ENCODE data around the gene PSMB7.

PSMB7 gene

DNA sequence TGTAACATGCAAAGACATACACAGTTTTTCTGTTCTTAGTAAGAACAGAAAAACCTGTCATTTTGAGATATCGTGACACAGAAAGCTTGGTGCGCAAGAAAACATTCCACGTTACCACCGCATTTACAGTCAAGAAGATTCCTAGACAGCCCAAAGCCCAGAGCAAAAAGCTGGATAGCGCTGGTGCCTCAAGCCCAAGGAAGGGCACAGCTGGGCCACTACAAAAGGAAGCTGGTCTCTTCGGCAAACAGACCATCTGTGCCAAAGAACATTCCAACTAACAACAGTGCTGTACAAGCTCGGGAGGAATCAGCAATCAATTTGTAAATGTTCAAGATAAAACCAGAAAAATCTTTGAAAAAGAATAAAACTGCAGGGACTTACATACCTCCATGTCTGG, 31.0 kb downstream of the PSMB7 start:
- no peaks in the 10 kb centered on the region for H3K9me2 ChIP-seq (replicated peaks; ENCODE audit: control insufficient read depth, low read length)
- H3K9me3 ChIP-seq (ENCODE audit: control insufficient read depth, insufficient read depth, low read length) = no peaks in the 10 kb centered on the region
- H3K36me3 ChIP-seq (ENCODE audit: control insufficient read depth, low read length) = peaks cover 46% of the 10 kb centered on the region
- no peak for TF ChIP-seq EZH2phosphoT487 (IDR thresholded peaks at IDR 0.05; ENCODE audit: borderline replicate concordance, low read length)
- TF ChIP-seq, protein P1, sequence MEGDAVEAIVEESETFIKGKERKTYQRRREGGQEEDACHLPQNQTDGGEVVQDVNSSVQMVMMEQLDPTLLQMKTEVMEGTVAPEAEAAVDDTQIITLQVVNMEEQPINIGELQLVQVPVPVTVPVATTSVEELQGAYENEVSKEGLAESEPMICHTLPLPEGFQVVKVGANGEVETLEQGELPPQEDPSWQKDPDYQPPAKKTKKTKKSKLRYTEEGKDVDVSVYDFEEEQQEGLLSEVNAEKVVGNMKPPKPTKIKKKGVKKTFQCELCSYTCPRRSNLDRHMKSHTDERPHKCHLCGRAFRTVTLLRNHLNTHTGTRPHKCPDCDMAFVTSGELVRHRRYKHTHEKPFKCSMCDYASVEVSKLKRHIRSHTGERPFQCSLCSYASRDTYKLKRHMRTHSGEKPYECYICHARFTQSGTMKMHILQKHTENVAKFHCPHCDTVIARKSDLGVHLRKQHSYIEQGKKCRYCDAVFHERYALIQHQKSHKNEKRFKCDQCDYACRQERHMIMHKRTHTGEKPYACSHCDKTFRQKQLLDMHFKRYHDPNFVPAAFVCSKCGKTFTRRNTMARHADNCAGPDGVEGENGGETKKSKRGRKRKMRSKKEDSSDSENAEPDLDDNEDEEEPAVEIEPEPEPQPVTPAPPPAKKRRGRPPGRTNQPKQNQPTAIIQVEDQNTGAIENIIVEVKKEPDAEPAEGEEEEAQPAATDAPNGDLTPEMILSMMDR (IDR thresholded peaks at IDR 0.05; ENCODE audit: low read depth, low read length, poor library complexity, severe bottlenecking) = no peak
- H3K27ac ChIP-seq (ENCODE audit: low read depth, low read length) = no peak overlapping the region
- no peaks in the 10 kb centered on the region for H3K4me1 ChIP-seq (ENCODE audit: control insufficient read depth, low read length)
- no peak overlapping the region for H3K4me2 ChIP-seq (ENCODE audit: low read length)
- H3K4me3 ChIP-seq (ENCODE audit: low read length) = no peak overlapping the region
- peaks cover 47% of the 10 kb centered on the region for H3K79me2 ChIP-seq (ENCODE audit: control insufficient read depth, low read length)
- peaks cover 10% of the 10 kb centered on the region; the same call in 1 of the 2 replicates for H4K20me1 ChIP-seq (ENCODE audit: control insufficient read depth, insufficient read depth, low read depth, low read length)
- no peaks in the 10 kb centered on the region for H3F3A ChIP-seq (ENCODE audit: control insufficient read depth, insufficient read depth)
- H3K27me3 ChIP-seq (ENCODE audit: control insufficient read depth, low read length) = no peaks in the 10 kb centered on the region

DNA sequence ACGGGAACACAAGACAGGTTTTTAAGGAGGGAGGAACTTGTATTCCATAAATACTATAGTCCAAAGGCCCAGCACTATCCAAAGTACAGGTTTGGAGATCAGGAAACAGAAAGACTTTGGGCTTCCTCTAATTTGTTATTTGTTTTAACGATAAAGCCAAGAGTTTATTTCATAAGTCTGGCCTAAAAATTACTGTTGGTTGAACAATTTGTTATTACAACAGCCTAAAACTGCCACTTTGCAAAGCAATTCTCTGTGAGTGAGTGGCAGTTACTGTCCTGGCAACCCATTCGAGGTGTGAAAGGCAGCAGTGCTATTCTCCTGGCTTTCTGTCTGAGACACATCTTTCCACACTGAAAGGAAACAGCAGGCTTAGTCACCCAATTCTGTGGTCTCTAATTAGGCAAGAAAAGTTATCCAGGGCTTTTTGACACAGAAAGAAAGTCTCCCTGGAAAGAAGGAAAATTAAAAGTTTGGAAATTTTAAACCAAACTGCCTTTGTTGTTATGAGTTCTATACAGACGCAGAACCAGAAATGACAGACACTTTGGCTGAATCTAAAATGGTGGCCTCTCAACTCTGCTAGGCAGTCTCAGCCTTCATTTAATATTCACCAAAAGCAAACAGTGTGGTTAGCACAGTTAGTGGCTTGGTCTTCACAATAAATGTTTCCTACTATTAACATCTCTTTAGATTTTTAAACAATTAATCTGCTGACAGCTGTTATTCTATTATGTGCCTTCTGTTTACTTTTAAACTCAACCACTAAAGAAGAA, 33.9 kb downstream of the PSMB7 start:
- Histone ChIP-seq H3K9me2 (replicated peaks; ENCODE audit: control insufficient read depth, low read length) (no peaks in the 10 kb centered on the region), H3K79me2 (ENCODE audit: control insufficient read depth, low read length) (peaks cover 30% of the 10 kb centered on the region), H3K36me3 (ENCODE audit: control insufficient read depth, low read length) (peaks cover 46% of the 10 kb centered on the region)

DNA sequence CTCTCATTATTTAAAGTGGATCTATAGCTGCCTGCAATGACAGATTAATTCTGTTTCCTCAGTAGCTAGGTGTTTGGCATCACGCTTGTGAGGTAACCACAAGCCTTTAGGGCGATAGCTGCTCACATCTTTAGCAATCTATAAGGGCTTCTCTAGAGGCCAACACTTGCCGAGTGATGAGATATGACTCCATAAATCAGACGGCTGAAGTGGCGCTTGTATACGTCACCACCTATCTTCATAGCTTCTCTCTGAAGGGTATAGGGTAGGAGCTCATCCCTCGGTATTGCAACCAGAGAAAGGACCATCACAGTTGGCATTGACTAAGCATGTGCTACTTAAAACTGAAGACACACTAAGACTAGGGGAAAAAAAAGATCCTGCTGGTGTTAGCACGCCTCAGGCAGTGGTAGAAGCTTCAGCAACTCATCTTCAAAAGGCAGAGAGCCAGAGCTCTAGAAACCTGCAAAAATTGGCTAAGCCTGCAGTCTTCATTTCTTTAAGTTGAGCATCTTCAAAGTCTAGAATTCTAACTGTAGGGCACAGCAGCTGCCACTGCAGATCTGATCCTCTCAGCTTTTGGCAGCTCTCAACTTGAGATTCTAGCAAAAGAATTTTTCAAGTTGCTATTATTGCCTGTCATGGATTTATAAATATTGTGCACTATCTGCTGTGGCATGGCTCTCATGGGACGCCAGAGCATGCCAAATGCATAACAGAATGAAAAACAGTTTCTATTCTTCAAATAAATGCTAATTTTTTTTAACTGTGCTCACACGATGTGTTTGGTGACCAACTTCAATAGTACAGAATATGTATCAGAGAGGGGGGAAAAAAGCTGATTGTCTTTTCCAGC, 37.5 kb downstream of the PSMB7 start:
- Histone ChIP-seq H3K4me2 (ENCODE audit: low read length) (no peak overlapping the region), H3K4me3 (ENCODE audit: low read length) (no peak overlapping the region), H3K79me2 (ENCODE audit: control insufficient read depth, low read length) (peaks cover 35% of the 10 kb centered on the region), H3F3A (ENCODE audit: control insufficient read depth, insufficient read depth) (no peaks in the 10 kb centered on the region), H4K20me1 (ENCODE audit: control insufficient read depth, insufficient read depth, low read depth, low read length) (no peaks in the 10 kb centered on the region), H3K27ac (ENCODE audit: low read depth, low read length) (no peak overlapping the region), H3K27me3 (ENCODE audit: control insufficient read depth, low read length) (no peaks in the 10 kb centered on the region), H3K36me3 (ENCODE audit: control insufficient read depth, low read length) (peaks cover 31% of the 10 kb centered on the region; the same call in 1 of the 2 replicates), H3K9me3 (ENCODE audit: control insufficient read depth, insufficient read depth, low read length) (no peaks in the 10 kb centered on the region), H3K9me2 (replicated peaks; ENCODE audit: control insufficient read depth, low read length) (no peaks in the 10 kb centered on the region), H3K4me1 (ENCODE audit: control insufficient read depth, low read length) (no peaks in the 10 kb centered on the region)
- TF ChIP-seq, protein P1 (IDR thresholded peaks at IDR 0.05; ENCODE audit: low read depth, low read length, poor library complexity, severe bottlenecking) = no peak
- TF ChIP-seq EZH2phosphoT487 (IDR thresholded peaks at IDR 0.05; ENCODE audit: borderline replicate concordance, low read length) = no peak

More for the DNA sequence above, 33.9 kb downstream of the PSMB7 start:
- H4K20me1 ChIP-seq (ENCODE audit: control insufficient read depth, insufficient read depth, low read depth, low read length) = no peaks in the 10 kb centered on the region
- no peak overlapping the region for H3K27ac ChIP-seq (ENCODE audit: low read depth, low read length)
- H3K27me3 ChIP-seq (ENCODE audit: control insufficient read depth, low read length) = no peaks in the 10 kb centered on the region
- H3K4me1 ChIP-seq (ENCODE audit: control insufficient read depth, low read length) = no peaks in the 10 kb centered on the region
- H3K4me2 ChIP-seq (ENCODE audit: low read length) = no peak overlapping the region
- no peaks in the 10 kb centered on the region for H3F3A ChIP-seq (ENCODE audit: control insufficient read depth, insufficient read depth)
- H3K9me3 ChIP-seq (ENCODE audit: control insufficient read depth, insufficient read depth, low read length) = no peaks in the 10 kb centered on the region
- no peak overlapping the region for H3K4me3 ChIP-seq (ENCODE audit: low read length)
- no peak for TF ChIP-seq EZH2phosphoT487 (IDR thresholded peaks at IDR 0.05; ENCODE audit: borderline replicate concordance, low read length)
- TF ChIP-seq, protein P1 (IDR thresholded peaks at IDR 0.05; ENCODE audit: low read depth, low read length, poor library complexity, severe bottlenecking) = no peak

All from DOHH2 (cell line).